HCT116 (cell line): ENCODE measurements around the gene OR8H1.

ENCODE experiments used
- CTCF ChIP-seq, 3 experiments: fragments of 200-600 bp in 1 of 3; sonication (generic) in 1 of 3; IDR thresholded peaks in 2 of 3; conservative IDR thresholded peaks in 1 of 3; 2 replicates each; pipeline ENCODE4 v1.5.1; 2012 to 2017; ENCODE audit warnings: low read depth in 2 of 3, low read length in 2 of 3, antibody characterized with exemption in 1 of 3, borderline replicate concordance in 1 of 3, control low read depth in 1 of 3, mild to moderate bottlenecking in 1 of 3, mixed read lengths in 1 of 3, mixed run types in 1 of 3, moderate library complexity in 1 of 3; ENCODE audit not compliant: insufficient read depth in 1 of 3
- POLR2A ChIP-seq: IDR thresholded peaks from 2 replicates; pipeline ENCODE4 v1.7.0; 2011; ENCODE audit warnings: borderline replicate concordance; ENCODE audit not compliant: insufficient read depth, insufficient read length; ENCODE audit errors: extremely low read depth
- POLR2AphosphoS5 ChIP-seq: IDR thresholded peaks from 2 replicates; pipeline ENCODE4 v1.6.1; 2011; ENCODE audit warnings: mild to moderate bottlenecking, low read depth, low read length, moderate library complexity
- SIN3A ChIP-seq: IDR thresholded peaks from 2 replicates; pipeline ENCODE4 v1.6.1; 2012; ENCODE audit warnings: low read depth
- SRF ChIP-seq: IDR thresholded peaks from 2 replicates; pipeline ENCODE4 v1.6.1; 2012; ENCODE audit warnings: low read depth
- YY1 ChIP-seq: IDR thresholded peaks from 2 replicates; pipeline ENCODE4 v1.6.1; 2011; ENCODE audit warnings: low read length, low read depth, moderate library complexity, mild to moderate bottlenecking; ENCODE audit not compliant: insufficient replicate concordance; ENCODE audit errors: extremely low read depth

- TF ChIP-seq POLR2AphosphoS5 (no peak), YY1 (no peak), CTCF (IDR thresholded peaks at IDR 0.05 in 2 of 3, conservative IDR thresholded peaks at IDR 0.05 in 1 of 3; ENCODE audit: borderline replicate concordance in 1 of 3, insufficient read depth in 1 of 3, low read depth in 2 of 3, low read length in 2 of 3) (no peak), SRF (no peak), SIN3A (no peak), POLR2A (no peak)
Measured at GRCh38 chr11:56273854-56274253, 18.2 kb downstream of the OR8H1 start, which contains the start of gene OR5T1.
